SU-DHL-6 (cell line): ENCODE data around the gene RARS1.

Experiments
- H2AFZ ChIP-seq: fragments of 200-600 bp; sonication (generic); 2 replicates; pipeline ENCODE4 v1.6.1; 2014; ENCODE audit warnings: low read depth, mild to moderate bottlenecking, moderate library complexity, mixed read lengths, antibody characterized with exemption, low read length; ENCODE audit not compliant: severe bottlenecking
- H3F3A ChIP-seq: fragments of 200-600 bp; shearing (Covaris generic); 2 replicates; pipeline ENCODE4 v1.6.0; 2016; ENCODE audit warnings: antibody characterized with exemption, mild to moderate bottlenecking; ENCODE audit not compliant: insufficient read depth
- H3K27ac ChIP-seq: fragments of 200-600 bp; sonication (generic); 2 replicates; pipeline ENCODE4 v1.5.1; 2016; ENCODE audit warnings: low read depth, mild to moderate bottlenecking, low read length, moderate library complexity, mixed read lengths
- H3K27me3 ChIP-seq: fragments of 200-600 bp; sonication (generic), shearing (Covaris generic); 2 replicates; pipeline ENCODE4 v1.6.0; 2014; ENCODE audit warnings: mild to moderate bottlenecking, low read length
- H3K36me3 ChIP-seq: fragments of 200-600 bp; sonication (generic); 2 replicates; pipeline ENCODE4 v1.6.1; 2014; ENCODE audit warnings: mild to moderate bottlenecking, low read length, mixed read lengths
- H3K4me2 ChIP-seq: fragments of 300-600, 200-600 bp; shearing (Covaris generic), sonication (generic); 2 replicates; pipeline ENCODE4 v1.6.0; 2014; ENCODE audit warnings: low read length, low read depth, mild to moderate bottlenecking; ENCODE audit not compliant: poor library complexity, severe bottlenecking
- H3K4me3 ChIP-seq: fragments of 200-600 bp; sonication (generic); 2 replicates; pipeline ENCODE4 v1.5.1; 2014; ENCODE audit warnings: antibody characterized with exemption, low read length, mild to moderate bottlenecking, mixed read lengths; ENCODE audit not compliant: insufficient read depth, poor library complexity, severe bottlenecking
- H3K79me2 ChIP-seq: fragments of 200-600 bp; sonication (generic); 2 replicates; pipeline ENCODE4 v1.6.1; 2014; ENCODE audit warnings: mild to moderate bottlenecking, low read length, moderate library complexity; ENCODE audit not compliant: insufficient read depth
- H3K9ac ChIP-seq: fragments of 200-600 bp; sonication (generic); 2 replicates; pipeline ENCODE4 v1.7.0; 2014; ENCODE audit warnings: mild to moderate bottlenecking, low read length
- H3K9me2 ChIP-seq: fragments of 200-600 bp; sonication (generic); replicated peaks from 2 replicates; pipeline ENCODE4 v1.6.1; 2014; ENCODE audit warnings: low read length; ENCODE audit not compliant: insufficient read depth
- H3K9me3 ChIP-seq: fragments of 200-600 bp; sonication (generic); 2 replicates; pipeline ENCODE4 v1.6.1; 2014; ENCODE audit warnings: low read length, mixed read lengths; ENCODE audit not compliant: insufficient read depth
- H4K20me1 ChIP-seq: fragments of 200-600 bp; sonication (generic); 2 replicates; pipeline ENCODE4 v1.6.1; 2014; ENCODE audit warnings: low read depth, mild to moderate bottlenecking, antibody characterized with exemption, low read length, moderate library complexity, mixed read lengths
- CTCF ChIP-seq: fragments of 200-600 bp; sonication (generic); IDR thresholded peaks from one replicate; pipeline ENCODE4 v1.5.1; 2017; ENCODE audit warnings: antibody characterized with exemption, mild to moderate bottlenecking, low read length, moderate library complexity; ENCODE audit not compliant: insufficient read depth, poor library complexity, severe bottlenecking
- EZH2phosphoT487 ChIP-seq: fragments of 200-600 bp; sonication (generic), shearing (Covaris generic); conservative IDR thresholded peaks from 2 replicates; pipeline ENCODE4 v1.6.1; 2018; ENCODE audit warnings: mild to moderate bottlenecking, antibody characterized with exemption, low read length, moderate library complexity, mixed read lengths

The RARS1 gene

GRCh38 chr5:168443950-168444700 is 42.1 kb upstream of the RARS1 start:
- Histone ChIP-seq H3K36me3 (no peaks in the 10 kb centered on the region), H4K20me1 (no peaks in the 10 kb centered on the region), H3K9ac (no peak overlapping the region), H2AFZ (no peak overlapping the region), H3K4me2 (no peak overlapping the region), H3K27ac (no peak overlapping the region), H3K79me2 (no peaks in the 10 kb centered on the region), H3K4me3 (no peak overlapping the region), H3K9me2 (no peaks in the 10 kb centered on the region), H3K9me3 (no peaks in the 10 kb centered on the region), H3F3A (no peaks in the 10 kb centered on the region), H3K27me3 (no peaks in the 10 kb centered on the region)
- no peak for TF ChIP-seq CTCF
- TF ChIP-seq EZH2phosphoT487 = no peak

- no peaks in the 10 kb centered on the region for H3F3A ChIP-seq
- H4K20me1 ChIP-seq = no peaks in the 10 kb centered on the region
- no peak overlapping the region for H3K9ac ChIP-seq
- no peak overlapping the region for H2AFZ ChIP-seq
- no peaks in the 10 kb centered on the region for H3K36me3 ChIP-seq
- no peaks in the 10 kb centered on the region for H3K79me2 ChIP-seq
- H3K4me2 ChIP-seq = no peak overlapping the region
- H3K9me3 ChIP-seq = no peaks in the 10 kb centered on the region
- no peaks in the 10 kb centered on the region for H3K27me3 ChIP-seq
- no peak overlapping the region for H3K4me3 ChIP-seq
- no peaks in the 10 kb centered on the region for H3K9me2 ChIP-seq
- H3K27ac ChIP-seq = no peak overlapping the region
- TF ChIP-seq EZH2phosphoT487 (no peak), CTCF (no peak)
Measured at GRCh38 chr5:168446983-168447619, 39.2 kb upstream of the RARS1 start.

- H3K9me3 ChIP-seq = no peaks in the 10 kb centered on the region
- H3K4me3 ChIP-seq = no peak overlapping the region
- no peaks in the 10 kb centered on the region for H3K27me3 ChIP-seq
- H3F3A ChIP-seq = no peaks in the 10 kb centered on the region
- H3K27ac ChIP-seq = no peak overlapping the region
- no peak overlapping the region for H3K9ac ChIP-seq
- no peaks in the 10 kb centered on the region for H3K79me2 ChIP-seq
- no peaks in the 10 kb centered on the region for H4K20me1 ChIP-seq
- H2AFZ ChIP-seq = no peak overlapping the region
- H3K4me2 ChIP-seq = no peak overlapping the region
- no peak for TF ChIP-seq EZH2phosphoT487
- no peak for TF ChIP-seq CTCF
- H3K36me3 ChIP-seq = no peaks in the 10 kb centered on the region
- H3K9me2 ChIP-seq = no peaks in the 10 kb centered on the region
Measured at GRCh38 chr5:168447808-168448207, 38.5 kb upstream of the RARS1 start.
